ENCODE results near the gene KCNJ6. TPM values are rescaled to one million over a fixed set of nuclear protein-coding genes. Genes with fewer than 3 reads are reported as not detected.

Gene KCNJ6
- total RNA-seq, 4 donors from 2014 or later = not detected

DNA sequence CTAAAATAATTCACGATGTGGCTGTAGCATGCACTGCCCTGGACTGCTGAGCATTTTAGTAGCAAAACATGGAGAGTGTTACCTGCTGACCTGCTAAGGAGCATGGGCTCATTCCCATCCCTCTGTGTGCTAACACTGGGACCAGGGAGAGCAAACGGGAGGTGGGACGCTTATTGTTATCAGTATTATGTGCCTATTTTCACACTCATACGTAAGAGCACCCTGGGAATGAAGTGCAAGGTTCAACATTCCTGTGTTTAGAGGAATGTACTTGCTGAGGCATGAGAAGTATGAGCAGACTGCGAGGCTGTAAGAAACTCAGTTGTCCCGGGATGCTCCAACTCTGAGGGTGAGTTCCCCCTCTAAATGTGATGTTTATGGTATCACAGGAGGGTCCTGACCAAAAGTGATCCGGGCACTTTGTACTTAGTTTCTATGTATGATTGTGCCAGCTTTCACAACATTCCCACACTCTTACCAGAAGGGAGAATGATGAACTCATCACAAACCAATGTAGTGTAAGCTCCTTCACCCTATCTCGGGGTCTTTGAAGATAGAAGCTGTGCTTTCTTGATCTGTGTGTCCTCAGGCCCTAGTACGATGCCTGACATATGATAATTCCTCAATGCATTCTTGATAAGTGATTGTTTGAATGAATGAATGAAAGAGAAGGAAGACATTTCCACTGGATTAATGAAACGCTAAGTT, 164.8 kb downstream of the KCNJ6 start:
- in situ Hi-C loops (cut with MboI; ENCODE audit: low sequenced_read_pairs in 4 of 4) = no loop called here
- ATAC-seq (no peak), DNase-seq (no peak)
- intact Hi-C loops (cut with DNase I; ENCODE audit: low total_unique reads) = no loop called here
- Histone ChIP-seq H3K4me1 (no peaks in the 10 kb centered on the region), H3K27me3 (peaks cover 0 to 5% (median 0%) of the 10 kb centered on the region in 3 donors), H3K4me3 (no peak overlapping the region), H3K36me3 (no peaks in the 10 kb centered on the region), H3K9me3 (no peaks in the 10 kb centered on the region), H3K27ac (no peak overlapping the region)
- no peak for TF ChIP-seq POLR2A (IDR thresholded peaks at IDR 0.05)
- TF ChIP-seq, protein P1, sequence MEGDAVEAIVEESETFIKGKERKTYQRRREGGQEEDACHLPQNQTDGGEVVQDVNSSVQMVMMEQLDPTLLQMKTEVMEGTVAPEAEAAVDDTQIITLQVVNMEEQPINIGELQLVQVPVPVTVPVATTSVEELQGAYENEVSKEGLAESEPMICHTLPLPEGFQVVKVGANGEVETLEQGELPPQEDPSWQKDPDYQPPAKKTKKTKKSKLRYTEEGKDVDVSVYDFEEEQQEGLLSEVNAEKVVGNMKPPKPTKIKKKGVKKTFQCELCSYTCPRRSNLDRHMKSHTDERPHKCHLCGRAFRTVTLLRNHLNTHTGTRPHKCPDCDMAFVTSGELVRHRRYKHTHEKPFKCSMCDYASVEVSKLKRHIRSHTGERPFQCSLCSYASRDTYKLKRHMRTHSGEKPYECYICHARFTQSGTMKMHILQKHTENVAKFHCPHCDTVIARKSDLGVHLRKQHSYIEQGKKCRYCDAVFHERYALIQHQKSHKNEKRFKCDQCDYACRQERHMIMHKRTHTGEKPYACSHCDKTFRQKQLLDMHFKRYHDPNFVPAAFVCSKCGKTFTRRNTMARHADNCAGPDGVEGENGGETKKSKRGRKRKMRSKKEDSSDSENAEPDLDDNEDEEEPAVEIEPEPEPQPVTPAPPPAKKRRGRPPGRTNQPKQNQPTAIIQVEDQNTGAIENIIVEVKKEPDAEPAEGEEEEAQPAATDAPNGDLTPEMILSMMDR (IDR thresholded peaks at IDR 0.05 in 4 of 5, conservative IDR thresholded peaks at IDR 0.05 in 1 of 5) = no peak

DNA sequence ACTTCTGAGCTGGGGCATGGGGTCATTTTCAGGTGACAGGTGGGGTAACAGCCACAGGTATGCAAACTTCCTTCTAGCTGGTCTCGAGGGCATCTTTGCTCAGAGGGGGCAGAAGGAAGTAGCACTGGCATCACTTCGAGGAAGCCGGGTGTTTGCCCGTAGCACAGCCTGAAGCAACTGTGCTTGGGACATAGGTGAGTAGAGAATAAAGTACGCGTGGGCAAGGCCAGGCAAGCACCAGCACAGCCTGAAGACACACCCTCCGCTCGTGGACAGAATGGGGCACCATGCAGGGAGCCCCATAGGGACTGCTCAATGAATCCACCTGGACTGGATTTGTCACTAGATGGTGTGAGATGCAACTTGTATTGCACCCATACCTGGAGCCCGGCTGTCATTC, 167.1 kb downstream of the KCNJ6 start:
- no peak for DNase-seq
- Histone ChIP-seq H3K4me1 (no peaks in the 10 kb centered on the region), H3K27ac (no peak overlapping the region), H3K9me3 (no peaks in the 10 kb centered on the region), H3K27me3 (peaks cover 0 to 5% (median 0%) of the 10 kb centered on the region in 3 donors), H3K36me3 (no peaks in the 10 kb centered on the region), H3K4me3 (no peak overlapping the region)
- ATAC-seq = no peak
- no peak for TF ChIP-seq POLR2A (IDR thresholded peaks at IDR 0.05)
- TF ChIP-seq, protein P1 (IDR thresholded peaks at IDR 0.05 in 4 of 5, conservative IDR thresholded peaks at IDR 0.05 in 1 of 5) = no peak
- in situ Hi-C loops (cut with MboI; ENCODE audit: low sequenced_read_pairs in 4 of 4) = no loop called here
- intact Hi-C loops (cut with DNase I; ENCODE audit: low total_unique reads) = no loop called here

DNA sequence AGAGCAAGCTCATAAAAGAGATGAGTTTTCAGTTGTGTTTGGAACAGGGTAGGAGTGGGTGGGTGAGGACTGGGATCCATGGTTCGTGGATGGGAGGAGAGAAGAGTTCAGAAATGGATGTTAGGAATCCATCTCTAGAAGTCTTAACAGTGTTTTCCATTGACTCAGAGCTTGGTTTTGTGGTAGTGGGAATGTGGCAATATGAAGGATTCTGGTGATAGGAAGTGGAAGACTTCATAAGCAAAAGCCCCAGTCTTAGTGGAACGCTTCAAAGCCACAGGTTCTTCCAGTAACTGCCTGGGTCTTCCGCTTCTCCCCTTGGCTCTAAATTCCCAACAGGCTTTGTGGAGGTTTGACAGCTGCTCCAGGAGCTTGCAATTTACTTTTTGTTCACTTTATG, 167.9 kb downstream of the KCNJ6 start:
- DNase-seq (no peak), ATAC-seq (no peak)
- in situ Hi-C loops (cut with MboI; ENCODE audit: low sequenced_read_pairs in 4 of 4) (no loop called here), intact Hi-C loops (cut with DNase I; ENCODE audit: low total_unique reads) (no loop called here)
- Histone ChIP-seq H3K4me1 (no peaks in the 10 kb centered on the region), H3K4me3 (no peak overlapping the region), H3K27ac (no peak overlapping the region), H3K27me3 (peaks cover 0 to 5% (median 0%) of the 10 kb centered on the region in 3 donors), H3K36me3 (no peaks in the 10 kb centered on the region), H3K9me3 (no peaks in the 10 kb centered on the region)
- TF ChIP-seq, protein P1 (IDR thresholded peaks at IDR 0.05 in 4 of 5, conservative IDR thresholded peaks at IDR 0.05 in 1 of 5) = no peak
- TF ChIP-seq POLR2A (IDR thresholded peaks at IDR 0.05) = no peak

DNA sequence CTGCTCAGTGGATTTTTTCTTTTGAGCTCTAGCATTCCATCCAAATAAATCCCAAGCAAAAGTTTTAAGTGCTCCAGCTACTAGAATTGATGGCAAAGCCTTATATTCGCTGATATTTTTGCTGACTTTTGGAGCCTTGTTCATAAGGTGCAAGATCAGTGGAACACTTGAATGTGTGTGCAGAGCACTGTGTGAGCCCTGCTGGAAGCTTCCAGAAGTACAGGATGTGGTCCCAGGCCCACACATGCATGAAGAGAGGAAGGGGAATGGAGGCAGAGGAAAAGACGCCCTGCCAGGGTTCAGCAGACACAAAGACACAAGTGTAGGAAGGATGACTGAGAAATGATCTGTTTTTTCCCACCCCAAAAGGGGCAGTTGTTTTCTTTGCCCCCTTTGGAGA, 169.4 kb downstream of the KCNJ6 start:
- Histone ChIP-seq H3K4me3 (no peak overlapping the region), H3K36me3 (no peaks in the 10 kb centered on the region), H3K9me3 (no peaks in the 10 kb centered on the region), H3K27me3 (peaks cover 0 to 5% (median 0%) of the 10 kb centered on the region in 3 donors), H3K4me1 (peaks cover 0 to 6% of the 10 kb centered on the region in 2 donors), H3K27ac (no peak overlapping the region)
- in situ Hi-C loops (cut with MboI; ENCODE audit: low sequenced_read_pairs in 4 of 4) (no loop called here), intact Hi-C loops (cut with DNase I; ENCODE audit: low total_unique reads) (no loop called here)
- no peak for DNase-seq
- no peak for ATAC-seq
- TF ChIP-seq, protein P1 (IDR thresholded peaks at IDR 0.05 in 4 of 5, conservative IDR thresholded peaks at IDR 0.05 in 1 of 5) = no peak
- TF ChIP-seq POLR2A (IDR thresholded peaks at IDR 0.05) = no peak
